Stimulated activated memory B cell treated with anti-CD40 and anti-IgM and Interleukin-4, amounts not matched to agents 10 μg/mL and 1 μg/mL and 100 μg/mL, for 72 hours (primary cell): ENCODE measurements around the gene KRT73.

Source experiments
- ATAC-seq: fragments of 150-1000 bp; cut with Tn5 transposase; 2 replicates; pipeline ENCODE4 v1.10.0; 2021
- H3K27ac Mint-ChIP-seq: one replicate; pipeline ENCODE4 v1.8.0; 2022; ENCODE audit warnings: mild to moderate bottlenecking, mixed read lengths
- H3K27me3 Mint-ChIP-seq: one replicate; pipeline ENCODE4 v1.8.0; 2022; ENCODE audit warnings: mixed read lengths
- H3K36me3 Mint-ChIP-seq: one replicate; pipeline ENCODE4 v1.8.0; 2022; ENCODE audit warnings: mixed read lengths
- H3K4me1 Mint-ChIP-seq: one replicate; pipeline ENCODE4 v1.8.0; 2022; ENCODE audit warnings: mixed read lengths
- H3K4me3 Mint-ChIP-seq: one replicate; pipeline ENCODE4 v1.8.0; 2022; ENCODE audit warnings: mild to moderate bottlenecking, moderate library complexity, mixed read lengths
- H3K9me3 Mint-ChIP-seq: one replicate; pipeline ENCODE4 v1.8.0; 2022; ENCODE audit warnings: mixed read lengths

Gene KRT73

DNA sequence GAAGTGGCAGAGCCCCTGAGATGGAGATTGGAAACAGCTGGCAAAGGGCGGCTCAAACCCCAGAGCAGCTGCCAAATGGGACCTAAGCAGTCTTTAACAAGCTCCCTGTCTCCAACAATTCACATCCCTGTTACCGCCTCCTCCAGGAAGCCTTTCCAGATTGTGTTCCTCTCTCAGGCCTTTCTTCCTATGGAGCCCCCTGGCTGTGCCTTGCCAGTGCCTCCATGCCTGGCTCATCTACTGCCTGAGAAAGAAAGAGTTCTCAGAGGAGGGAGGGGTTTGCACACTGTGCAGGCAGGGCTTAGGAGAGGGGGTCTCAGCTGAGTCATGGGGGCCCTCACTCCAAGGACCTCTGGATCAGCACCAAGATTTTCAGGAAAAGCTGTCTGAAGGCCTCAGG is 35.9 kb downstream of the KRT73 start:
- no peak overlapping the region for H3K27ac Mint-ChIP-seq
- H3K27me3 Mint-ChIP-seq: peaks cover 33% of the 10 kb centered on the region
- no peak overlapping the region for H3K4me3 Mint-ChIP-seq
- H3K4me1 Mint-ChIP-seq: no peaks in the 10 kb centered on the region
- no peak for ATAC-seq
- H3K36me3 Mint-ChIP-seq: no peaks in the 10 kb centered on the region
- H3K9me3 Mint-ChIP-seq: no peaks in the 10 kb centered on the region

DNA sequence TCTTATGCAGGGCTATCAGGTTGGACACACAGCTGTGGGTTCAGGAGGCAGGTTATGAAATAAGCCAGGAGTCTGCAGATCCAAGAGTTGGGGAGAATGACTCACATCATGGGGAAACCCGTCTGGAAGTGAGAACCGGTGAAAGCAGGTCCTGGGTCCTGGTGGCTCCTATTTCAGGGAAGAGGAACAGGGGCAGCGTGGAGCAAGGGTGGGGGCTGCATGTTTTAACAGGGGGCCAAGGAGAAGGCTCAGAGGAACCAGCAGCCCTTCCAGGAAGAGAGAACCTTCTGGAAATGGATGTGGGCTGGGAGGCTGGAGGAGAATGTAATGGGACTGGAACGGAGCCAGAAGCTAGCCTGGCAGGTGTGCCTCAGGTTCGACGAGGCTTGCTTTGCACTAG is 36.9 kb downstream of the KRT73 start:
- H3K4me3 Mint-ChIP-seq: no peak overlapping the region
- H3K4me1 Mint-ChIP-seq: no peaks in the 10 kb centered on the region
- no peak for ATAC-seq
- no peaks in the 10 kb centered on the region for H3K9me3 Mint-ChIP-seq
- no peak overlapping the region for H3K27ac Mint-ChIP-seq
- H3K36me3 Mint-ChIP-seq: no peaks in the 10 kb centered on the region
- peaks cover 38% of the 10 kb centered on the region for H3K27me3 Mint-ChIP-seq

DNA sequence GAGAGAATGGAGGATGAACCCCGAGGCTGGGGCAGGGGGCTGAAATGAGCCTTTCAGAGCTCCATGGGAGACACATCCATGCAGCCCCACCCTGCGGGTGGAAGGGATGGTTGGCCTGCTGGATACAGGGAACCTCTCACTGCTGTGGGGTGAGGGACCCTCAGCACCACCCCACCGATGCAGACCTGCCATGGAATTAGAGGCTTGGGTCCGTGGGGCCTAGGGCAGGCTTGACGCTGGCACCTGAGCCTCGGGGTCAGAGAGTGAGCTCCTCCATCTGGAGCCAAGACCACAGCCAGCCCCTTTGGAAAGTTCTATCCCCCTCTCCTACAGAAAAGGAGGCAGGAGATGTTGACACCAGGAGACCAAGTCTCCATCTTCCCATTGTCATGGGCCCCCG is 37.3 kb downstream of the KRT73 start:
- no peaks in the 10 kb centered on the region for H3K36me3 Mint-ChIP-seq
- no peak overlapping the region for H3K4me3 Mint-ChIP-seq
- no peaks in the 10 kb centered on the region for H3K9me3 Mint-ChIP-seq
- no peak for ATAC-seq
- no peak overlapping the region for H3K27ac Mint-ChIP-seq
- no peaks in the 10 kb centered on the region for H3K4me1 Mint-ChIP-seq
- peaks cover 42% of the 10 kb centered on the region for H3K27me3 Mint-ChIP-seq

DNA sequence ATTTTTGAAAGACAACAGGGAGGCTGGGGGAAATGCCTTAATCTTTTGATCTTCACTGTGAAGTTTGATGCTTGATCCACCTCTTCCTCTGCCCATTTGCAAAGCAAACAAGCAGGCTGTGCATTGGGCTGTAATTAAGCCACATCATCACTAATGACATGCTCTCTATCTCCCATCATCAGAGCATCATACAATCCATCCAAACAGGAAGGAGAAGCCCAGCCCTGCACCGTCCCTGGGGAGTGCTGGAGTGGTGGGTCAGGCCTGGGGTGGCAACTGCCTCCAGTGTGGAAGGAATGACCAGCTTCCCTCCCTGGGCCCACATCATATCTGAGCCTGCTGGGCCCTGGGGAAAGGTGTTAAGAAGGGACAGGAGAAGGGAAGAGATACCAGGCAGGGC is 37.9 kb downstream of the KRT73 start:
- no peak overlapping the region for H3K27ac Mint-ChIP-seq

DNA sequence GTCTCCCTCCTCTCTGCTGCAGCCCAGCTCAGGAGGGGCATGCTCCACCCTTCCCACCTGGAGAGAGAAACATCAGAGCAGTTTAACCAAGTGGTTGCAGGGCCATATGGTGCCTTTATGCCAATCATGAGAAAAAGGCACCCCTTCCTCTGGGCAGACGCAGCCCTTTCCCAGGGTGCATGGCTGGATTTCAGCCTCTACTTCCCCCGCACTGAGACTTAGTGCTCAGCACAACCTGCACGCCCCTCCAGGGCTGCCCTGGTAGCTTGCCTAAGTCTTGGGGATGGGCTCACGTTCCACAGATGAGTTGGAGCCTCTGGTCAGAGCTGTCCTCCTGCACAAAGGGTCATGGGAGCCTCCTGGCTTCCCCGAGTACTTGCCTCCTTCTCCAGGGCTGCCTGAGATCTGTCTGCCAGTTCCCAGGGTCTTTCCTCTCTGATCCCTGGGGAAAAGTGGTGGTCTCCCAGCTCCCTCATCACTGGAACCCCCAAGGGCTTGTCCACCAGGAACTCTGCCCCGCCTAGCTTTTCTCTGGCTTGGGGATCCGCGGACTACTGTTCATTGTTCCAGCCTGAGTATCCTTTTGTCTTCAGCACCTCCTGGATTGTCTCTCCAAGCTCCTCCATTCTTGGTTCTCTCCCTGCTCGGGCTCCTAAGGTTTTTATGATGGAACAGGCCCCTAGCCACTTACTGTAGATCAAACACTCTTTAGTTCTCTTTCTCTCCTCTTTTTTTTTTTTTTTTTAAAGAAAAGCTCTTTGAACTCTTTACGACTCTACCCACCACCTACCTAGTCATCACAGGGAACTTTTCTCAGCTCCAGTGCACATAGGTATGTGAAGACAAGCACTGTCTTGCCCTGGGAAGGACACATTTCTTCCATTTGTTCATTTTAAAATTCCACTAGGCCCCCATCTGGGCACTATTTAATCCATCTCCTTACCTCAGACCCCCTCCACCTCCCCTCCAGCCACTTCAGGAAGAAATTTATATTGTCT is 38.6 kb downstream of the KRT73 start:
- Mint-ChIP-seq H3K27me3 (peaks cover 44% of the 10 kb centered on the region), H3K4me3 (no peak overlapping the region), H3K4me1 (no peaks in the 10 kb centered on the region), H3K9me3 (no peaks in the 10 kb centered on the region), H3K36me3 (no peaks in the 10 kb centered on the region), H3K27ac (no peak overlapping the region)
- ATAC-seq: no peak

More for the DNA sequence above, 37.9 kb downstream of the KRT73 start:
- Mint-ChIP-seq H3K4me1 (no peaks in the 10 kb centered on the region), H3K27me3 (peaks cover 44% of the 10 kb centered on the region), H3K4me3 (no peak overlapping the region), H3K36me3 (no peaks in the 10 kb centered on the region), H3K9me3 (no peaks in the 10 kb centered on the region)
- no peak for ATAC-seq

DNA sequence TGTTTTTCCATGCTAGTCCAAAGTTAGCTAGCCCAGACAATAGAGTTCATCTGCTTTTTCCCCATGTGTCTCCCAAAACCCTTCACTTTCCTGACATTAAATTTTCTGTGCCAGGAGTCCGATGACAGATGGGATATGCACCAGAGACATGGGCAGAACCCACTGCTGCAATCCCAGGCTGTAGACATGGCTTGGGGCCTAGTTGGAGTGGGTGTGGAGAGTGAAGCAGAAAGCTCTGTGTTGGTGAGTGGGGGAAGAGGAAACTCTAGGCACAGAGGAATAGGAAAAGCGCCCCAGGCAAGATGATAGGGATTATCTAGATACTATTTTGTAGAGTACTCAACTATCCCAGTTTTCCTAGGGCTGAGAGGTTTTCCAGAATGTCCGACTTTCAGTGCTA is 39.9 kb downstream of the KRT73 start:
- H3K4me3 Mint-ChIP-seq: no peak overlapping the region
- no peaks in the 10 kb centered on the region for H3K4me1 Mint-ChIP-seq
- H3K9me3 Mint-ChIP-seq: no peaks in the 10 kb centered on the region
- peaks cover 46% of the 10 kb centered on the region for H3K27me3 Mint-ChIP-seq
- no peak overlapping the region for H3K27ac Mint-ChIP-seq
- ATAC-seq: no peak
- H3K36me3 Mint-ChIP-seq: no peaks in the 10 kb centered on the region

DNA sequence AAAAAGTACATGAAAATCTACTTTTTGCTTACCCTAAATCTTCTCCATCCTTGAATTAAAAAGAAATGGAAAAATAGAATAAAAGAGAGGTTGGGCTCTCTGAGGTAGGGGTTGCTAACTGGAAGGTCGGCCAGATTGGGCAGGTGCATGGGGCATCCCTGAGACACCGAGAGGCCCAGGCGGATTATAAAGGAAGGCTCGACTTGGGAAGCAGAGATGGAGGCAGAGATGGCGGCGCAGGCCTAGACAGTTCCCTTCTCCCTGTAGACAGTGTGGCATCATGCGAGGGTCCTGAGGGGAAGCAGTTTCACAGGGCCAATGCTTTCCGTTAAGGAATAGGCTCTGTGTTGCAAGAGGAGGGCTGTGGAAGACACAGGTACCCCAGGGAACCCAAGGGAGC is 41.0 kb downstream of the KRT73 start:
- no peaks in the 10 kb centered on the region for H3K9me3 Mint-ChIP-seq
- peaks cover 50% of the 10 kb centered on the region for H3K27me3 Mint-ChIP-seq
- H3K4me1 Mint-ChIP-seq: no peaks in the 10 kb centered on the region
- H3K36me3 Mint-ChIP-seq: no peaks in the 10 kb centered on the region
- ATAC-seq: no peak
- no peak overlapping the region for H3K27ac Mint-ChIP-seq
- H3K4me3 Mint-ChIP-seq: no peak overlapping the region

DNA sequence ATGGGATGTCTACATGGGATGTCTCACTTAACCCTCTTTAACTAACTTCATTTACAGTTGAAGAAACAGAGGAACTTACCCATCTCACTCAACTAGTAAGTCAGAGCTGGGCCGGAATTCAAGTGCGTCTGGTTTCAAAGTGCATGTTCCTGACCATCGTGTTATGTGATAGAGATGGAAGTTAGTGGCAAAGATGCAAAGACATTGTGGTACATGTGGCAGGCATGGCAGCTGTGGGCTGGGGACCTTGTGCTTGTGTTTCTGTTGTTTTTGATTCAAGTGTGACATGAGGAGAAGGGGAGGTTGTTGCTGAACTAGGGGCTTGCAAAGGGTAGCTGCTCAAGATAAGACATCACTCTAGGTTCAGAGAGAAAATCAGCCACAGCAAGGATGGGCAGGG is 42.4 kb downstream of the KRT73 start:
- Mint-ChIP-seq H3K4me1 (no peaks in the 10 kb centered on the region), H3K9me3 (no peaks in the 10 kb centered on the region), H3K36me3 (no peaks in the 10 kb centered on the region), H3K27me3 (peaks cover 36% of the 10 kb centered on the region), H3K27ac (no peak overlapping the region), H3K4me3 (no peak overlapping the region)
- ATAC-seq: no peak

DNA sequence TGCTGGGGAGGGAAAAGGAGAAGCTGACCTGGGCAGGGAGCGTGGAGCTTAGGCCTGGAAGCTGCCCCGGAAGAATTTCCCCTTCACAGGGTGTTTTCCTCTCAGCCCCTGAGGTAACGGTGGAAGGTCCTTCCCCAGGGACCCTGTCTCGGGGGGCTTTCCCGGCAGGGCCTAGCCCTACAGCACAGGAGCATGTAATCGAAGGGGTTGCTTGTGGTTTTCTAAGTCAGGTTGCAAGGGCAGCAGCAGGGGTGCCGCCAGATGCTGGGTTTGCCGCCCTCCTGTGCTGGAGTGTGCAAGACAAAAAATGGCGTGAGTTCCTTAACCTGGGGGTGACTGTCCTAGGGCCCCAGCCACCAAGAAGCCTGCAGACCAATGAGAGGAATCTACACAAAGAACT is 43.1 kb downstream of the KRT73 start:
- Mint-ChIP-seq H3K27ac (no peak overlapping the region), H3K4me3 (no peak overlapping the region), H3K9me3 (no peaks in the 10 kb centered on the region), H3K4me1 (no peaks in the 10 kb centered on the region), H3K36me3 (no peaks in the 10 kb centered on the region), H3K27me3 (peaks cover 33% of the 10 kb centered on the region)
- no peak for ATAC-seq

DNA sequence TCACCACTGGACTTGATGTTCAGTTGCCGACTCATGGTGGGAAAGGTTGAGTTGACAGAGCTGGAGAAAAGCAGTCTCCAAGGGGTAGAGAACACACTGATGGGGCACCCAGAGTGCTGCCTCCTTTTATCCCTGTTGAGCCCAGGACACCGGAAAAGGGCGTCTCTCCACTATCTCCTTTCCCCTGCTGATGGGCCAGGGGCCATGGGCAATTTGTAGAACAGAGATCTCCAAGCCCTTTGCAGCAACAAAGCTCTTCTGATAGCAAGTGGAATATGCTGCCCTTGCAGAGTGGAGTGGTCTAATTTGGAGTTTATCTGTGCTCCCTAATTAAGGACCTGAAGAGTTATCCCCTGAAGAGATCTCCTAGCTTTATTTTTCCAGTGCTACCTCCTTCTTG is 44.6 kb downstream of the KRT73 start, which contains the start of gene KRT74:
Gene KRT74 (minus strand): TSS at position 101 of the 400 bp plus-strand sequence. CDS start 66 bp downstream, at position 35.
- ATAC-seq: no peak
- Mint-ChIP-seq H3K36me3 (no peaks in the 10 kb centered on the region), H3K4me3 (no peak within 1 kb of the TSS), H3K4me1 (no peaks in the 10 kb centered on the region), H3K27ac (no peak within 1 kb of the TSS), H3K27me3 (peaks cover 31% of the 10 kb centered on the region), H3K9me3 (no peaks in the 10 kb centered on the region)

DNA sequence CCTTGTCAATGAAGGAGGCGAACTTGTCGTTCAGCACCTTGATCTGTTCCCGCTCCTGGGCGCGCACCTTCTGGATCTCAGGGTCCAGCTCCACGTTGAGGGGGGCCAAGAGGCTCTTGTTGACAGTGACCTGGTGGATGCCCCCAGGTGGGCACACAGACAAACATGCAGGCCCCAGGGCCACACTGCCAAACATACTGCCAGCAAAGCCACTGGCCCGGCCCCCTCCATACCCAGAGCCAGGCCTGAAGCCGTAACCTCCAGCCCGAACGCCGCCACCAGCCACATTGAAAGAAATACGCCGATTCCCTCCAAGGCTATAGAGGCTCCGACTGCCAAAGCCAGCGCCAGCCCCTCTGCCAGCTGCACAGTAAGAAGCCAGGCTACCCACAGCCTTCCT is 45.1 kb downstream of the KRT73 start:
- Mint-ChIP-seq H3K4me1 (no peaks in the 10 kb centered on the region), H3K27ac (no peak overlapping the region), H3K9me3 (no peaks in the 10 kb centered on the region), H3K36me3 (no peaks in the 10 kb centered on the region), H3K4me3 (no peak overlapping the region), H3K27me3 (peaks cover 33% of the 10 kb centered on the region)
- ATAC-seq: no peak

DNA sequence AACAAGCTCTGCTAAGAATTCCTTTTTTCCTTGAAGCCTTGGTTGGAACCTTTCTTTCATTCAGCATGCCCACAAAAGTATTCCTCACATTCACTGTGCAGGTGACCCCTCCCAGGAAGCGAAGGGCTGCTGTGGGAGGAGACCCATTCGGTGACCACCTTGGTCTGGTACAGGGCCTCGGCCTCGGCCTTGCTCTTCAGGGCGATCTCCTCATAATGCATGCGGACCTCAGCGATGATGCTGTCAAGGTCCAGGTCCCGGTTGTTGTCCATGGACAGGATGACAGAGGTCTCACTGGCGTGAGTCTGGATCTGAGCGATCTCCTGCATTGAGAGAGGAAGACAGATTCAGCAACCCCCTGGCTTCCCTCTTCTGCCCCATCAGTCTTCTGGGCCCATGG is 47.8 kb downstream of the KRT73 start:
- no peaks in the 10 kb centered on the region for H3K36me3 Mint-ChIP-seq
- H3K4me3 Mint-ChIP-seq: no peak overlapping the region
- H3K9me3 Mint-ChIP-seq: no peaks in the 10 kb centered on the region
- ATAC-seq: no peak
- no peak overlapping the region for H3K27ac Mint-ChIP-seq
- H3K27me3 Mint-ChIP-seq: peaks cover 36% of the 10 kb centered on the region
- H3K4me1 Mint-ChIP-seq: no peaks in the 10 kb centered on the region

DNA sequence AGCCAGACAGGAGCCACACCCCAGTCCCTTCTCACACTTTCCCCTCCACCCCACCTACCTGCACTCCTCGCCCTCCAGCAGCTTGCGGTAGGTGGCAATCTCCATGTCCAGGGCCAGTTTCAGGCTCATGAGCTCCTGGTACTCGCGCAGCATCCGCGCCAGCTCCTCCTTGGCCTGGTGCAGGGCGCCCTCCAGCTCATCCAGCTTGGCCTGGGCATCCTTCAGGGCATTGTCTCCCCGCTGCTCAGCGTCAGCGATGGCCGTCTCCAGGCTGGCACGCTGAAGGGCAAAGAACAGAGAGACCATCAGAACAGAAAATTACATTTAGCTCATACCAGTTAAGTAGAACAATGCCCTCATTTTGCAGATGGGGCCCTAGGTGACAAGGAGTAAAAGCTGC is 50.2 kb downstream of the KRT73 start:
- no peaks in the 10 kb centered on the region for H3K9me3 Mint-ChIP-seq
- ATAC-seq: no peak
- H3K4me1 Mint-ChIP-seq: no peaks in the 10 kb centered on the region
- no peak overlapping the region for H3K27ac Mint-ChIP-seq
- H3K36me3 Mint-ChIP-seq: no peaks in the 10 kb centered on the region
- H3K27me3 Mint-ChIP-seq: peaks cover 36% of the 10 kb centered on the region
- no peak overlapping the region for H3K4me3 Mint-ChIP-seq

DNA sequence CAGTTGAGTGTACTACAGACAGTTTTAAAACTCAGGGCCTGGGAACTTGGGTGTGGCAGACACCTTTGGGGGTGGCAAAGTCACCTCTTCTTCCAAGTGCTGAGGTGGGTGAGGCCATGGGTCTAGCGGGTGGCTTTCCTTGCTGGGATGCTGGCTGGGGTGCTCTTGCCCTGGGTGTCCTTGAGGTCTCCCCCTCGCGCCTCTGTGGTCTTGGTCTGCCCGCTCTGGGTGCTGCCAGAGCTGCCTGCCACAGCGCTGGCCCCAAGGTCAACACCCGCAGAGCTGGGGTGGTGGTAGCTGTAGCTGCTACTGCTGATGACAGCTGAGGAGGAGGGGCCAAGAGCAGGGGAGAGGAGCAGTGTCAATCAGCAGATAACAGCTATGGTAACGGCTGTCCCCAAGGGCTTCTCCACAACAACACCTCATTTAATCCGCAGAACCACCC is 51.5 kb downstream of the KRT73 start:
- no peaks in the 10 kb centered on the region for H3K36me3 Mint-ChIP-seq
- no peaks in the 10 kb centered on the region for H3K4me1 Mint-ChIP-seq
- peaks cover 30% of the 10 kb centered on the region for H3K27me3 Mint-ChIP-seq
- H3K4me3 Mint-ChIP-seq: no peak overlapping the region
- no peak for ATAC-seq
- H3K9me3 Mint-ChIP-seq: no peaks in the 10 kb centered on the region
- no peak overlapping the region for H3K27ac Mint-ChIP-seq

DNA sequence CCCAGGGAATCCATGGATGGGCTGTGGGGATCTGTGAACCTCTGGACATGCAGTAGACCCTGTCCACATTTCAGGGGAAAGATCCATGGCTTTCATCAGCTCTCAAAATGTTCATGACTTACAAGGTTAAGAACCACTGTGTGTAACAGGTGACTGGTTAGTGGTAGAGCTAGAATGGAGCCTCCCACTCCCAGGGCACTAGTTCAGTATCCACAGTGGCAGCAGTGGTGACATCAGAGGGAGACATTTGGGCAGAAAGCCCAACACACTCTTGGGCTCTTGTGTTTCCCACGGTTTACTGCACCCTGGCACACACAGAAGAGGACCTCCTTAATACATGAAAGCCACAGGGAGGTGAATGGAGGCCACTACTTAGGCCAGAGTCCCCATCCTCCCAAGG is 53.8 kb downstream of the KRT73 start:
- no peak for ATAC-seq
- H3K9me3 Mint-ChIP-seq: no peaks in the 10 kb centered on the region

DNA sequence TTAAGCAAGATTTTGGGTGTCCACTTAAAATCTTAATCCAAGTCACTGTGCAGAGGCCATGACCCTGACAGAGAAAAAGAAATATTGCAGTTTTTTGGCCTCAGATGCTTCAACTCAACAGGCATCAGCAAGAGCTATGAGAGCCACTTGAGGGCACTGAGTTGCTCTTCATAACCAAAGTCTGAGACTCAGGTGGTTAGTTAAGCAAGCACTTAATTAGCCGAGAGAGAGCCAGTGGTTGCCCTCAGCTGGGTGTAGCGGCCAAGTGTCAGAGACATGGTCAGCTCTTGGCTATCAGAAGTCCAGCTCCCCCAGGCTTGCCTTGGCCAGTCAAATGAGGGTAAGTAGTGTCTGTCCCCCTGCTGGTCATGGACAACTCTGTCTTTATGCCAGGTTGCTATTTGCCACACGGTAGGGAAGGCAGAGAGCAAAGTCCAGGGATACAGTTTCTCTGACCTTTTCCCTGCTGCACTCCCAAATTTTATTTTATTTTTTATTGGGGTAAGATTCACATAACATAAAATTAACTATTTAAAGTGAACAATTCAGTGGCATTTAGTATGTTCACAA is 56.4 kb downstream of the KRT73 start:
- H3K27ac Mint-ChIP-seq: no peak overlapping the region
- no peak for ATAC-seq
- H3K36me3 Mint-ChIP-seq: no peaks in the 10 kb centered on the region
- no peaks in the 10 kb centered on the region for H3K4me1 Mint-ChIP-seq
- H3K27me3 Mint-ChIP-seq: peaks cover 42% of the 10 kb centered on the region
- no peak overlapping the region for H3K4me3 Mint-ChIP-seq
- no peaks in the 10 kb centered on the region for H3K9me3 Mint-ChIP-seq

More for the DNA sequence above, 53.8 kb downstream of the KRT73 start:
- no peaks in the 10 kb centered on the region for H3K36me3 Mint-ChIP-seq
- peaks cover 29% of the 10 kb centered on the region for H3K27me3 Mint-ChIP-seq
- H3K4me1 Mint-ChIP-seq: no peaks in the 10 kb centered on the region
- no peak overlapping the region for H3K4me3 Mint-ChIP-seq
- no peak overlapping the region for H3K27ac Mint-ChIP-seq
